Measurements from ENCODE around the gene LINC00305.

The LINC00305 gene

GRCh38 chr18:64148988-64149387, at the start of gene LINC00305:
Gene LINC00305, minus strand, starts transcription at chr18:64149088.
- Mint-ChIP-seq H3K4me3 (no peak within 1 kb of the TSS), H3K36me3 (no peaks in the 10 kb centered on the region), H3K27me3 (no peaks in the 10 kb centered on the region), H3K27ac (no peak within 1 kb of the TSS), H3K9me3 (no peaks in the 10 kb centered on the region), H3K4me1 (no peaks in the 10 kb centered on the region)
- DNase-seq (ENCODE audit: low spot score in 2 of 2), result no peak
- ATAC-seq (ENCODE audit: low read depth), result no peak

GRCh38 chr18:64191069-64191468, 42.2 kb upstream of the LINC00305 start:
- H3K4me3 Mint-ChIP-seq, result no peak overlapping the region
- no peak overlapping the region for H3K27ac Mint-ChIP-seq
- no peaks in the 10 kb centered on the region for H3K36me3 Mint-ChIP-seq
- peaks cover 3% of the 10 kb centered on the region for H3K27me3 Mint-ChIP-seq
- no peaks in the 10 kb centered on the region for H3K4me1 Mint-ChIP-seq
- peaks cover 1% of the 10 kb centered on the region for H3K9me3 Mint-ChIP-seq
- DNase-seq (ENCODE audit: low spot score in 2 of 2) (no peak), ATAC-seq (ENCODE audit: low read depth) (no peak)

- no peaks in the 10 kb centered on the region for H3K4me1 Mint-ChIP-seq
- H3K27ac Mint-ChIP-seq, result no peak overlapping the region
- ATAC-seq (ENCODE audit: low read depth), result no peak
- no peak for DNase-seq (ENCODE audit: low spot score in 2 of 2)
- no peak overlapping the region for H3K4me3 Mint-ChIP-seq
- no peaks in the 10 kb centered on the region for H3K9me3 Mint-ChIP-seq
- H3K36me3 Mint-ChIP-seq, result no peaks in the 10 kb centered on the region
- peaks cover 6% of the 10 kb centered on the region for H3K27me3 Mint-ChIP-seq
Measured at GRCh38 chr18:64185987-64186386, 37.1 kb upstream of the LINC00305 start.

- H3K36me3 Mint-ChIP-seq, result no peaks in the 10 kb centered on the region
- H3K9me3 Mint-ChIP-seq, result no peaks in the 10 kb centered on the region
- ATAC-seq (ENCODE audit: low read depth) (no peak), DNase-seq (ENCODE audit: low spot score in 2 of 2) (no peak)
- peaks cover 7% of the 10 kb centered on the region for H3K27me3 Mint-ChIP-seq
- H3K27ac Mint-ChIP-seq, result no peak overlapping the region
- no peak overlapping the region for H3K4me3 Mint-ChIP-seq
- no peaks in the 10 kb centered on the region for H3K4me1 Mint-ChIP-seq
Measured at GRCh38 chr18:64183665-64184064, 34.8 kb upstream of the LINC00305 start.

GRCh38 chr18:64180617-64181016, 31.7 kb upstream of the LINC00305 start:
- Mint-ChIP-seq H3K4me1 (peaks cover 2% of the 10 kb centered on the region), H3K9me3 (no peaks in the 10 kb centered on the region), H3K27ac (no peak overlapping the region), H3K27me3 (peaks cover 5% of the 10 kb centered on the region), H3K36me3 (no peaks in the 10 kb centered on the region), H3K4me3 (no peak overlapping the region)
- ATAC-seq (ENCODE audit: low read depth), result no peak
- DNase-seq (ENCODE audit: low spot score in 2 of 2), result no peak

GRCh38 chr18:64180171-64180570, 31.3 kb upstream of the LINC00305 start:
- ATAC-seq (ENCODE audit: low read depth), result no peak
- peaks cover 5% of the 10 kb centered on the region for H3K27me3 Mint-ChIP-seq
- no peak for DNase-seq (ENCODE audit: low spot score in 2 of 2)
- peaks cover 2% of the 10 kb centered on the region for H3K4me1 Mint-ChIP-seq
- no peaks in the 10 kb centered on the region for H3K36me3 Mint-ChIP-seq
- no peak overlapping the region for H3K4me3 Mint-ChIP-seq
- no peak overlapping the region for H3K27ac Mint-ChIP-seq
- no peaks in the 10 kb centered on the region for H3K9me3 Mint-ChIP-seq

- DNase-seq (ENCODE audit: low spot score in 2 of 2) (no peak), ATAC-seq (ENCODE audit: low read depth) (no peak)
- H3K36me3 Mint-ChIP-seq, result no peaks in the 10 kb centered on the region
- H3K27ac Mint-ChIP-seq, result no peak overlapping the region
- H3K4me3 Mint-ChIP-seq, result no peak overlapping the region
- H3K9me3 Mint-ChIP-seq, result no peaks in the 10 kb centered on the region
- H3K27me3 Mint-ChIP-seq, result peaks cover 5% of the 10 kb centered on the region
- peaks cover 2% of the 10 kb centered on the region for H3K4me1 Mint-ChIP-seq
Measured at GRCh38 chr18:64179556-64180080, 30.7 kb upstream of the LINC00305 start.

GRCh38 chr18:64178860-64179259, 30.0 kb upstream of the LINC00305 start:
- H3K27ac Mint-ChIP-seq, result no peak overlapping the region
- peaks cover 2% of the 10 kb centered on the region for H3K4me1 Mint-ChIP-seq
- H3K9me3 Mint-ChIP-seq, result no peaks in the 10 kb centered on the region
- no peaks in the 10 kb centered on the region for H3K36me3 Mint-ChIP-seq
- H3K27me3 Mint-ChIP-seq, result peaks cover 5% of the 10 kb centered on the region
- ATAC-seq (ENCODE audit: low read depth), result no peak
- no peak overlapping the region for H3K4me3 Mint-ChIP-seq
- no peak for DNase-seq (ENCODE audit: low spot score in 2 of 2)

- peaks cover 1% of the 10 kb centered on the region for H3K9me3 Mint-ChIP-seq
- peaks cover 2% of the 10 kb centered on the region for H3K27me3 Mint-ChIP-seq
- H3K4me3 Mint-ChIP-seq, result no peak overlapping the region
Measured at GRCh38 chr18:64175432-64175831, 26.5 kb upstream of the LINC00305 start.

GRCh38 chr18:64171576-64171975, 22.7 kb upstream of the LINC00305 start:
- no peaks in the 10 kb centered on the region for H3K36me3 Mint-ChIP-seq
- H3K9me3 Mint-ChIP-seq, result peaks cover 4% of the 10 kb centered on the region
- H3K4me3 Mint-ChIP-seq, result no peak overlapping the region
- ATAC-seq (ENCODE audit: low read depth) (no peak), DNase-seq (ENCODE audit: low spot score in 2 of 2) (no peak)
- H3K27me3 Mint-ChIP-seq, result no peaks in the 10 kb centered on the region
- peaks cover 2% of the 10 kb centered on the region for H3K4me1 Mint-ChIP-seq
- H3K27ac Mint-ChIP-seq, result no peak overlapping the region

More at GRCh38 chr18:64175432-64175831, 26.5 kb upstream of the LINC00305 start:
- no peak for ATAC-seq (ENCODE audit: low read depth)
- no peak for DNase-seq (ENCODE audit: low spot score in 2 of 2)
- H3K4me1 Mint-ChIP-seq, result peaks cover 2% of the 10 kb centered on the region
- H3K27ac Mint-ChIP-seq, result no peak overlapping the region
- H3K36me3 Mint-ChIP-seq, result no peaks in the 10 kb centered on the region

- Mint-ChIP-seq H3K4me1 (no peaks in the 10 kb centered on the region), H3K9me3 (peaks cover 3% of the 10 kb centered on the region), H3K27ac (no peak overlapping the region), H3K36me3 (no peaks in the 10 kb centered on the region), H3K27me3 (peaks cover 2% of the 10 kb centered on the region), H3K4me3 (no peak overlapping the region)
- no peak for DNase-seq (ENCODE audit: low spot score in 2 of 2)
- no peak for ATAC-seq (ENCODE audit: low read depth)
Measured at GRCh38 chr18:64167408-64167925, 18.6 kb upstream of the LINC00305 start.

- Mint-ChIP-seq H3K27me3 (peaks cover 2% of the 10 kb centered on the region), H3K4me1 (no peaks in the 10 kb centered on the region), H3K36me3 (no peaks in the 10 kb centered on the region), H3K27ac (no peak overlapping the region), H3K4me3 (no peak overlapping the region), H3K9me3 (peaks cover 3% of the 10 kb centered on the region)
- DNase-seq (ENCODE audit: low spot score in 2 of 2) (no peak), ATAC-seq (ENCODE audit: low read depth) (no peak)
Measured at GRCh38 chr18:64165906-64166305, 17.0 kb upstream of the LINC00305 start.

- H3K27me3 Mint-ChIP-seq, result peaks cover 2% of the 10 kb centered on the region
- no peak overlapping the region for H3K27ac Mint-ChIP-seq
- ATAC-seq (ENCODE audit: low read depth), result no peak
- no peak overlapping the region for H3K4me3 Mint-ChIP-seq
- no peaks in the 10 kb centered on the region for H3K4me1 Mint-ChIP-seq
- no peaks in the 10 kb centered on the region for H3K36me3 Mint-ChIP-seq
- H3K9me3 Mint-ChIP-seq, result peaks cover 3% of the 10 kb centered on the region
- no peak for DNase-seq (ENCODE audit: low spot score in 2 of 2)
Measured at GRCh38 chr18:64164883-64165282, 16.0 kb upstream of the LINC00305 start.

GRCh38 chr18:64149916-64150438, 1.1 kb upstream of the LINC00305 start:
- Mint-ChIP-seq H3K4me3 (no peak overlapping the region), H3K9me3 (no peaks in the 10 kb centered on the region), H3K36me3 (no peaks in the 10 kb centered on the region), H3K4me1 (no peaks in the 10 kb centered on the region), H3K27ac (no peak overlapping the region), H3K27me3 (no peaks in the 10 kb centered on the region)
- DNase-seq (ENCODE audit: low spot score in 2 of 2) (no peak), ATAC-seq (ENCODE audit: low read depth) (no peak)

GRCh38 chr18:64142904-64143303, 6.0 kb downstream of the LINC00305 start:
- DNase-seq (ENCODE audit: low spot score in 2 of 2), result no peak
- H3K4me1 Mint-ChIP-seq, result no peaks in the 10 kb centered on the region
- H3K4me3 Mint-ChIP-seq, result no peak overlapping the region
- H3K27ac Mint-ChIP-seq, result no peak overlapping the region
- no peaks in the 10 kb centered on the region for H3K9me3 Mint-ChIP-seq
- H3K27me3 Mint-ChIP-seq, result peaks cover 5% of the 10 kb centered on the region
- H3K36me3 Mint-ChIP-seq, result no peaks in the 10 kb centered on the region
- no peak for ATAC-seq (ENCODE audit: low read depth)
